Heart left ventricle (tissue), 16 donors: ENCODE data around the gene AUH. TPM values are rescaled to one million over a fixed set of nuclear protein-coding genes. Genes with fewer than 3 reads are reported as not detected.
"Not testable (repeated sequence)": the region's sequence is repeated elsewhere in the genome, so short reads cannot be mapped to it uniquely, and the experiment has no call there.

Experiments
- ATAC-seq, 4 donors: fragments of 200-7000 bp; cut with Tn5 transposase; one replicate each; pipeline ENCODE4 v1.9.1; 2020 to 2022; ENCODE audit warnings: moderate library complexity in 4 of 4, mild to moderate bottlenecking in 3 of 4, moderate number of reproducible peaks in 1 of 4
- DNase-seq, 5 donors: peaks; one replicate each; pipeline ENCODE4 v3.0.0-alpha.2; 2020
- H3K27ac ChIP-seq, 12 donors: fragments of 200-600 bp; sonication (generic) in 4 of 12; one replicate each; pipeline versions ENCODE4 v1.5.0 to v1.8.0; 2016 to 2022; ENCODE audit warnings: mild to moderate bottlenecking in 2 of 12
- H3K27me3 ChIP-seq, 9 donors: fragments of 200-600 bp; sonication (generic) in 2 of 9; one replicate each; pipeline versions ENCODE4 v1.5.1 to v1.8.0; 2016 to 2022; ENCODE audit warnings: mild to moderate bottlenecking in 3 of 9
- H3K36me3 ChIP-seq, 9 donors: fragments of 200-600 bp; sonication (generic) in 2 of 9; one replicate each; pipeline versions ENCODE4 v1.5.0 to v1.8.0; 2018 to 2022; ENCODE audit warnings: mild to moderate bottlenecking in 2 of 9
- H3K4me1 ChIP-seq, 12 donors: fragments of 200-600 bp; sonication (generic) in 4 of 12; one replicate each; pipeline versions ENCODE4 v1.5.0 to v1.8.0; 2016 to 2022; ENCODE audit warnings: mild to moderate bottlenecking in 3 of 12
- H3K4me3 ChIP-seq, 12 donors: fragments of 200-600 bp; sonication (generic) in 4 of 12; one replicate each; pipeline versions ENCODE4 v1.5.0 to v1.8.0; 2017 to 2022; ENCODE audit warnings: mild to moderate bottlenecking in 9 of 12, moderate library complexity in 4 of 12
- H3K9me3 ChIP-seq, 12 donors: fragments of 200-600 bp; sonication (generic) in 4 of 12; one replicate each; pipeline versions ENCODE4 v1.5.0 to v1.8.0; 2016 to 2022; ENCODE audit warnings: mild to moderate bottlenecking in 1 of 12
- CTCF ChIP-seq, 12 donors: fragments of 200-600 bp; sonication (generic) in 4 of 12; IDR thresholded peaks; one replicate each; pipeline versions ENCODE4 v1.5.0 to v1.8.0; 2018 to 2022; ENCODE audit warnings: antibody characterized with exemption in 12 of 12, mild to moderate bottlenecking in 5 of 12
- POLR2A ChIP-seq, 2 donors: fragments of 450-650 bp; IDR thresholded peaks; one replicate each; pipeline ENCODE4 v1.6.1; 2017; ENCODE audit warnings: antibody characterized with exemption in 2 of 2, mild to moderate bottlenecking in 2 of 2, moderate library complexity in 2 of 2
- WGBS, 4 donors: extraction: QIAGEN DNeasy Blood & Tissue Kit in 2 of 4; methylation state at CpG; one replicate each; pipeline versions ENCODE4 v1.1.5 to v1.1.7; 2013 to 2018; 5-methylcytosine and 5-hydroxymethylcytosine counted together
- intact Hi-C, 10 donors: fragments of 100-400 bp; cut with DNase I; formaldehyde crosslinking; loops; one replicate each; pipeline versions ENCODE4 v1.11.1 to v1.14.2; 2022
- polyA plus RNA-seq, 2 donors: library from polyadenylated mRNA; stranded (reverse); fragments of 200-250 nt; gene quantifications; one replicate each; pipeline ENCODE4 v1.2.3, GENCODE V29; 2013
- total RNA-seq, 9 donors: library from RNA; depleted of rRNA in 2 of 9; stranded (reverse); fragments of >200 nt in 2 of 9; fragmentation: NEBNext Ultra II Directional in 3 of 9; extraction: Animal tissue kit (Norgen Biotek cat#: 25700) in 3 of 9; gene quantifications; one replicate each; pipeline versions ENCODE4 v1.1.0 to v1.2.4, GENCODE V29; 2016 to 2023
- donor health status: ischemic (EF 13 %, LVEDD 7.1; RV severe dilation, severe dysfunction).
- donor health status: healthy with polysubstance abuse.
- donor health status: DM: no; HTN: yes; CAD: no.
- donor health status: DM: no; HTN: no; CAD: no.
- donor health status: ischemic (EF 25% LVEDD 6.9; RV normal size, moderate dysfunction).
- donor health status: ischemic (EF 25% LVEDD 5.7; RV mildly dilated, moderate dysfunction).
- donor health status: healthy.
- donor health status: DM: yes; HTN: yes; CAD: no.
- donor health status: ischemic (EF 35%, LVEDD 5.7; RV mildly dilated, moderate dysfunction).
- donor health status: nonischemic (EF 11% LVEDD 7.7; RV severe dilation, severe dysfunction).
- donor health status: DM: yes; HTN: yes; CAD: no.
- donor health status: PGD.
- donor health status: ischemic (EF 29% LVEDD 5.4; RV normal size, mild dysfunction).
- donor health status: nonischemic (EF 23%, LVEDD 6.1; RV moderate dilation, normal function).

AUH gene
- total and polyA plus RNA-seq, 11 donors = 19.0 to 54.7 (median 39.7) TPM

DNA sequence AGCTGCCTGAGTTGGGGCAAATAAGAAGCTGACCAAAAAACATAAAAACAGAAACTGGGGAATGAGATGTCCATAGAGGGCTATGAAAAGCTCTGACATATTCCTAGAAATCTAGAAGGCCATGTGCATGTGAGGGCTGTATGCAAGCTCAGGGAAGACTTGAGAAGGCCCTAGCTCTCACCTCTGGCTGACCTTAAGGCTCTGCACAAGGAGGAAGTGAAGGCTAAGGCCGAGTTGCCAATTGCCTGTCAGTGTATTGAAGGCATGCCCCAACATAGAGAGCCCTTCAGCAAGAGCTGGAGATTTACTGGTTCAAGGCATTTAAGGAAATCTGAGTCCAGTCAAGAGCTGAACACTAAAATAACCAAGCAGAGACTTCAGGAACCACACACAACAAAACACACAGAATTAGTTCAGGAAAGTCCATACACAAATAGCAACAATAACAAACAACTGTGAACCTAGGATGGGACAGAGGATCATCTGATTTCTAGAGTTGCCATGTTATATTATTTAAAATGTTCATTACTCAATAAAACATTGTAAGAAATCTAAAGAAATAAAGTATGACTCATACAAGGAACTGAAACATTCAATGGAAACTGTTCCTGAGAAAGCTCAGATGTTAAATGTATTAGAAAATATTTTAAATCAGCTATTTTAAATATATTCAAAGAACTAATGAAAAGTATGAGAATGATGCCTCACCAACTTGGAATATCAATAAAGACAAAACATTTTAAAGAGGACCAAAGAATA lies 161.8 kb downstream of the AUH start:
- ATAC-seq = peak in 1 of 4 donors; percentile 47
- WGBS, 4 donors = 56 to 76% (median 65%) methylated on average over 1 of the region's 1 CpG

GRCh38 chr9:91198881-91199280 lies 162.8 kb downstream of the AUH start:
- H3K36me3 ChIP-seq, ATAC-seq, DNase-seq, H3K27me3 ChIP-seq, H3K4me3 ChIP-seq: not testable (repeated sequence)
- H3K9me3 ChIP-seq = peaks cover 0 to 26% (median 0%) of the 10 kb centered on the region in 12 donors
- intact Hi-C loops = loop anchor here in 7 of 10 donors (5.0 to 10.0 kb wide), 8 partner anchors 46 to 226 kb away; partner anchors contain the start of genes NFIL3 (in 3 of the 7) and AUH (in 1 of the 7)
- peaks cover 6 to 71% (median 26%) of the 10 kb centered on the region in 12 donors for H3K4me1 ChIP-seq
- 93 to 99% (median 98%) methylated on average over 5 of the region's 5 CpGs for WGBS, 4 donors
- peak overlapping the region in 1 of 12 donors; percentile 48 for H3K27ac ChIP-seq

More for the DNA sequence above, 161.8 kb downstream of the AUH start:
- peaks cover 0 to 26% (median 0%) of the 10 kb centered on the region in 12 donors for H3K9me3 ChIP-seq
- H3K27ac ChIP-seq = peak overlapping the region in 1 of 12 donors; percentile 62
- TF ChIP-seq CTCF (IDR thresholded peaks at IDR 0.05) (no peak), POLR2A (IDR thresholded peaks at IDR 0.05) (no peak)
- H3K36me3 ChIP-seq = no peaks in the 10 kb centered on the region
- peaks cover 0 to 60% (median 16%) of the 10 kb centered on the region in 12 donors for H3K4me1 ChIP-seq
- intact Hi-C loops = loop anchor here in 7 of 10 donors (5.0 to 10.0 kb wide), 8 partner anchors 45 to 225 kb away; partner anchors contain the start of genes NFIL3 (in 3 of the 7) and AUH (in 1 of the 7)
- no peak overlapping the region for H3K4me3 ChIP-seq
- DNase-seq = peak in 1 of 5 donors; percentile 38
- no peaks in the 10 kb centered on the region for H3K27me3 ChIP-seq

GRCh38 chr9:91198405-91198804 lies 163.3 kb downstream of the AUH start:
- intact Hi-C loops = loop anchor here in 7 of 10 donors (5.0 to 10.0 kb wide), 8 partner anchors 46 to 226 kb away; partner anchors contain the start of genes NFIL3 (in 3 of the 7) and AUH (in 1 of the 7)
- H3K27me3 ChIP-seq = no peaks in the 10 kb centered on the region
- no peaks in the 10 kb centered on the region for H3K36me3 ChIP-seq
- peak overlapping the region in 5 of 12 donors; percentile 26 to 98 (median 48) for H3K27ac ChIP-seq
- peaks cover 6 to 75% (median 28%) of the 10 kb centered on the region in 12 donors for H3K4me1 ChIP-seq
- DNase-seq = no peak
- H3K9me3 ChIP-seq = peaks cover 0 to 26% (median 0%) of the 10 kb centered on the region in 12 donors
- no peak for ATAC-seq
- no peak for TF ChIP-seq CTCF (IDR thresholded peaks at IDR 0.05)
- TF ChIP-seq POLR2A (IDR thresholded peaks at IDR 0.05) = no peak
- H3K4me3 ChIP-seq = no peak overlapping the region

DNA sequence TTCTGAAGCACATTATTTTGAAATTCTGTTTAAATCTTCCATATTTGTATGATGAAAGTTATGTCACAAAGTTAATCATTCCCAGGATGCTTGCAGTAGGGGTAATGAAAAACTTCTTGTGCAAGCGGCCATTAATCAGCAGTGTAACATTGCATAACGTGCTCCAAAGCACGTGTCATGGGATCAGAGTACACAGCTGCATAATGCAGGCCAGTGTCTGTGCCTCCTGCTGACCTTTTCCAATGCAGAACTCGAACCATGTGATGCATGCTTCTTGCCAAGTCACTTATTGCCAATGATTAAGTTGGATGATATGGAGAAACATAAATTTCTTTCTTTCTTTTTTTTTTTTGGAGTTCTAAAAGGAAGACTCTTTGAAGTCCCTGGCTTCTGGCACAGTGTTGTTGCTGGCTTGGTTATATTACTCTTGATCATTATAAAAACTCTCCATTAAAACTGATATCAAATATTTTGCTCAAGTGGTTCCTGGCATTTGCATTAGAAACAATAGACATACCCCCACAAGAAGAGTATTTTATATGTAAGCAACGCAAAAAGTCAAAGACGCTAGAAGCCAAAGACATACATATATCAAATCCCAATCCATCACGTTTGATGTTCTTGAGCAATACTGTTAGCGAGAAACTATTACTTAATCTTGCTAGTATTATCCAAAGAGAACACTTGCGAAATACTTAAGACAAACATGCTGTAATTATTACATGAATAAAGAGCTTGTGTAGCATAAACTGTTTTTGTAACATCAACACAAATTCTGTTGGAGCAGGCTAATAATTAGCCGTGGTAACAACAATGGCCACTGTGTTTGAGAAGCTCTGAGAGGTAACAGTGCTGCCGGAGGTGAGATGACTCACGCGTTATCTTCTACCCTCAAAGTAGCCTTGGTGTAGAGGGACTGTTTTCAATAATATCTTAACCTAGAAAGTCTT lies 164.2 kb downstream of the AUH start:
- H3K4me1 ChIP-seq = peaks cover 6 to 83% (median 31%) of the 10 kb centered on the region in 12 donors
- DNase-seq (peak in 4 of 5 donors; percentile 54 to 80 (median 67)), ATAC-seq (peak; percentile 32 to 71 (median 61))
- intact Hi-C loops = loop anchor here in 8 of 10 donors (1.0 to 10.0 kb wide), 9 partner anchors 47 to 227 kb away; partner anchors contain the start of genes NFIL3 (in 4 of the 8) and AUH (in 1 of the 8)
- WGBS, 4 donors = 58 to 62% (median 58%) methylated on average over 13 of the region's 13 CpGs
- H3K9me3 ChIP-seq = peaks cover 0 to 20% (median 0%) of the 10 kb centered on the region in 12 donors
- H3K27ac ChIP-seq = peak overlapping the region in 11 of 12 donors; percentile 6 to 98 (median 52)
- no peaks in the 10 kb centered on the region for H3K27me3 ChIP-seq
- no peaks in the 10 kb centered on the region for H3K36me3 ChIP-seq
- no peak overlapping the region for H3K4me3 ChIP-seq
- TF ChIP-seq CTCF (IDR thresholded peaks at IDR 0.05) (no peak), POLR2A (IDR thresholded peaks at IDR 0.05) (no peak)
